HG03571 (cell line): ENCODE results near the gene LPA.

Experiments used
- ATAC-seq: cut with Tn5 transposase; IDR thresholded peaks from one replicate; pipeline ENCODE4 v1.9.1; 2021; ENCODE audit not compliant: unreplicated experiment

LPA gene

DNA sequence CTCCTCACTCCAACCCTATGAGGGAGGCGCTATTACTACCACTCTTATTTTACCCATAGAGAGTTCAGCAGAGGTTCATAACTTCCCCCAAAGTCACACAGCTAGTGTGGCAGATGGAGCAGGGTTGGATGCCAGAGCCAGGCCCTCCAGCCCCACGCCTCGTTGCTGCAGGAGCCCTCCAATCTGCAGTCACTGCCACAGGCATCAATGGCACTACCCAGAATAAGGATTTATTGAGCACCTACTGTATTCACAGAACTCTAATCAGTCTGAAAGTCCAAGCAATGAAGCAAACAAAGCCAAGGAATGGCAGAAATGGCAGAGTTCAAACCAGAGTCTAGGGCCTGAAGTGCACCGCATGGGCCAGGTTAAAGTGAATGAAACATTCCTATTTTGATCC, 144.9 kb downstream of the LPA start:
- ATAC-seq, result no peak

DNA sequence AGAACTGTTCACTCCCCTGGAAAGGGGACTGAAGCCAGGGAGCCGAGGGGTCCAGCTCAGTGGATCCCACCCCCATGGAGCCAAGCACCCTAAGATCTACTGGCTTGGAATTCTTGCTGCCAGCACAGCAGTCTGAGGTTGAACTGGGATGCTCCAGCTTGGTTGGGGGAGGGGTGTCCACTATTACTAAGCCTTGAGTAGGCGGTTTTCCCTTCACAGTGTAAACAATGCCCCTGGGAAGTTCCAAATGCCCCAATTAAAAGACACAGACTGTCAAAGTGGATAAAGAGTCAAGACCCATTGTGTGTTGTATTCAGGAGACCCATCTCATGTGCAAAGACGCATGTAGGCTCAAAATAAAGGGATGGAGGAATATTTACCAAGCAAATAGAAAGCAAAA, 150.2 kb downstream of the LPA start:
- no peak for ATAC-seq

DNA sequence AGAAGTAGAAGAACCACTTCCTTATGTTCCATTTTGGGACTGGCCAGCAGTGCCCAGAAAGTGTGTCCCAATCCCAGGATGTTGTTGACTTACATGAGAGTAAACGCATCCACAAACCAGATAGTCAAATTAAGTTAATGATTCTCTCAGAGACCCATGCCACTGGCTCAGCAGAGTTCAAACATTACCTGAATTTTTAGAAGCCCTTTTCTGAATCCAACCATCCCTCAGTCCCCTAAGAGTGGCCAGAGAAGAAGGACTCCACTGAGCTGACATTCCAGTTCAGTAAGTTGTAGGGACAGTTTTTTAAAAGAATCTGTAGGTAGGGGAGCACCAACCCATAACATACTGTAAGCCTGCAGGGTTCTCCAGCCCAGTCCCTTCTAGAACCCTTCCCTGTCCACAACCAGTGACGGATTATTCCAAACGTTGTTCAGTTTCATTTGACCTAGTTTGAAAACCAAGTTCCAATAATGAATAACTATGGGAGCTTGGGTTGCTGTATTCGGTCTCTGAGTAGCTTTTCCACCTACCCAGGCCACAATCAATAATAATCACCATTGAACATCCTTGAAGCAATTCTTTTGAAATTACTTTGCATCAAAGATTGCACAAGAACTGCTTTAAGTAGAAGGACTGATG, 153.0 kb downstream of the LPA start:
- ATAC-seq, result no peak

DNA sequence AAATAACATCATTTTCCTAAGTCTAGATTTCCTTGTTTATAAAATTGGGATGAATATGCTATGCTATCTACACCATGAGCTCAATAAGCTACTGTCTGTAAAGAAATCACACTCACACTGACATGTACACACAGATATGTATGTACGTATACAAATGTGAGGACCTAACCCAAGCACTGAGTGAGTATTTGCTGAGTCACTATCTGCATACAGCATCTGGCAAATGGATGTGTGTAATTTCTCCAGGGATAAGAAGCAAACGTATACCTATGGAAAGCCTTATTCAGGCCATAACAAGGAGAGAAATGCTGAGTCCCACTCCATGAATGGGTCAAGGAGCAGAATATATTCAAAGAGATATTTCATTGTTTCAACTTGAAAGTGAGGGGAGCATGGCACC, 153.9 kb downstream of the LPA start:
- no peak for ATAC-seq

DNA sequence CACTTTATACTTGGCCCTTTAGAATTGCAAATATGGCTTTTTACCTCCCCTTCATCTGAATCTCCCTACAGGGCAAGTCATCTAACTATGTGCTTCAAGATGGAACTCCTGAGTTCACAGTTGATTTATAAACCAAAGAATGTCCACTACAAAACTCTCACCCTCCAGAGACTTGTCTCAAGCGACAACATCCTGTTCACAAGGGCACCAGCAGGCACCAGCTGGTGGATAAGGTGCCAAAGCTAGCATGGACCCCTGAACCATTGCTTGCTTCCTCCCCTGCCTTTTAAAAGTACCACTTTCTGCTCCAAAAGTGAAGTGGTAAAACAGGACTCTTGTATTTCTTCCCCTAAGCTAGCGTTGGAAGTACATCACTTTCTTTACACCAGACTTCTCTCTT, 154.5 kb downstream of the LPA start:
- no peak for ATAC-seq

DNA sequence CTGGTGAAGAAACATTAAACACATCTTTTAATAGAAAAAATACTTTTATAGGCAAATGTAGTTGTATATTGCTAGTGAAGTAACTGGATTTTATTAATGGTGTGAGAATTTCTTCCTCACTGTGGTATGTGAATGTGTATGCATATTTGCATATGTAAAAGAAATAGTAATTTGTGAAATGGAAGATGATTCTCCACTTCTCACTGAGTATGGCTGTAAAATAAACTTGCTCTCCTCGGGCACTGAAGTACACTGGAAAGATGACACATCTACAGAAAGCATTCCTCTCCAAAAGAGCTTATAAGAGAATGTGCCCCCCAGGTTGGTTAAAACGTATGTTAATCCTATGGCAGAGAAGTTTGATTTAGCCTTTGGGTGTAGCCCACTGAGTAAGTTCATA, 155.5 kb downstream of the LPA start:
- no peak for ATAC-seq

DNA sequence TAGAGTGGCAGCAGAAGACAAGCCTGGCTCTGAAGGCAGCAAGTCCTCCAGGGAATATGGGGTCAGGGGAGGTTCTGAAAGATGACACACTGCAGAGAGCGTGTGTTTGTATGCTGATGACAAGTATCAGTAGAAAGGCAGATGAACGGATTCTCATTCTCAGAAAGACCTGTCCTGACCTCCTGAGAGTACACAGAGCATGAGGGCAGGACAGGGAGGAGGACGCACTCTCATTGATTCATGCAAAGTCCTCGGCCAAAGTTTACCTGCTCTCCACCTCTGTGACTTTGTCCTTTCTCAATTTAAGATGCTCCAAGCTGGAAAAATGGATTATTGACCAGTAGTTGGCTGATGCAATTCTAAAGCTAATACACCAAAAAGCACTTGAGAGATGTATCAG, 156.7 kb downstream of the LPA start:
- no peak for ATAC-seq

DNA sequence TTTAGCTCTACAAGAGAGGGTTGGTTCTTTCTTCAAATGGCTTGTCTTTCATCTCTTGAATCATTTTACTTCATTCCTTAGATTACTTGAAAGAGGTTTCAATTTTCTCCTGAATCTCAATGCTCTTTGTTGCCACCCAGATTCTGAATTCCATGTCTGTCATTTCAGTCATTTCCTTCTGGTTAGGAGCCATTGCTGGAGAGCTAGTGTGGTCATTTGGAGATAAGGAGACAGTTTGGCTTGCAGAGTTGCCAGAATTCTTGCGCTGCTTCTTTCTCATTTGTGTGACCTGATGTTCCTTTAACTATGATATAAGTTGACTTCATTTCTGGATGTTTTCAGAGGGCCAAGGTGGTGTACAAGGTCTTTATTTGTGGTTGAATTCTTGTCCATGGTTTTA, 158.1 kb downstream of the LPA start:
- ATAC-seq, result no peak

DNA sequence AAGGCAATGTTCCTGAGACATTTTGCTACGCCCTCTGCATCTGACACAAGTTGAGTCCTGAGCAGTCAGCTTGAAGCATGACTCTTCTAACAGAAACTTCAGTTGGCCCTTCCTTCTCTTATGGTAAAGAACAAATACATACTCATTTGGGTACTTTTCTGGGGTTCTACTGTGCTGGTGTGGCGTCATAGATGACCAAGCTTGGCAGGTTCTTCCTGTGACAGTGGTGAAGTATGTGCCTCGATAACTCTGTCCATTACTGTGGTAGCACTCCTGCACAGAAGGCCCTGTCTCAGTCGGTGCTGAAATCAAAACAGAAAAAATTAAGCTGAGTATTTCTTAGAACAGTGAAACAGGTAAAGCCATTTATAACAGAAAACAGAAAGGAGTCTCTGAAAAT, 163.4 kb downstream of the LPA start:
- ATAC-seq, result no peak

DNA sequence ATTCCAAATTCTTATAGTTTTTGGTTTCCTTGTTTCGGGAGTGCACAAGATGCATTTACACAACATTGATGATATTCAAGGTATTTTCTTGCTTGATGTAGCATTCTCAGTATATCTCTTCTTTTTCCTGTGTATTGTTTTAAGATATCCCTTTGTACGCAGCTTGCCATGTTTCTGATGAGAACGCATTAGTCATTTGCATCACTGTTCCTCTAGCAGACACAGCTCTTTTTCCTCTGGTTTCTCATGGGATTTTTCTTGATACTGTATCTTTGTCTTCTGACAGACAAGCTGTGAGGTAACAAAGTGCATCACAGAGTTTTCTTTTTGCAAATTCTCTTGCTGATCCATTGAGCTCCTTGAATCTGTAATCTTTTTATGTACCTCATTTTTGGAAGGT, 169.5 kb downstream of the LPA start:
- no peak for ATAC-seq

DNA sequence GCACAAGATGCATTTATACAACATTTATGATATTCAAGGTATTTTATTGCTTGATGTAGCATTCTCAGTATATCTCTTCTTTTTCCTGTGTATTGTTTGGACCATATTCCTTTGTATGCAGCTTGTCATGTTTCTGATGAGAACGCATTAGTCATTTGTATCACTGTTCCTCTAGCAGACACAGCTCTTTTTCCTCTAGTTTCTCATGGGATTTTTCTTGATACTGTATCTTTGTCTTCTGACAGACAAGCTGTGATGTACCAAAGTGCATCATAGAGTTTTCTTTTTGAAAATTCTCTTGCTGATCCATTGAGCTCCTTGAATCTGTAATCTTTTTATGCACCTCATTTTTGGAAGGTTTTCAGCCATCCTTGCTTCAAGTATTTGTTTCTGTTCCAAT, 175.0 kb downstream of the LPA start:
- ATAC-seq, result no peak

DNA sequence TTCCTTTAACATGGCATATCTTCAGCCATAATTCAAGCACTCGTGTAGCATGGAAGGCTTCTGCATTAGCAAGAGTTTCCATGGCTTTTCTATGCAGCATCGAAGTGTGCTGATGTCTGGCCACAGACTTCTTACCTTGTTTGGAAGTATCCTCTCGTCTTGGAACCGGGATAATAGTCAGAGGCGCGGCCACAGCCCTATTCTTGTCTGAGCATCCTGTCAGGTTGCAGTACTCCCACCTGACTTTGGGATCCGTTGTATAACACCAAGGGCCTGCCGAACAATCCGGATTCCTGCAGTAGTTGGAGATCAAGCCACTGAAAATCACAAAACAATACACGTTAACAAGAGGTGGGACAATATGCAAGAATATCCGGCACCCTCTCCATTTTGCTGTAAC, 177.0 kb downstream of the LPA start:
- ATAC-seq, result no peak
